ENCODE results near the gene IL6.
"Not testable (repeated sequence)": the region's sequence is repeated elsewhere in the genome, so short reads cannot be mapped to it uniquely, and the experiment has no call there.

Gene IL6

GRCh38 chr7:22697876-22698606, 29.0 kb upstream of the IL6 start:
- no peak overlapping the region for H3K4me3 ChIP-seq (ENCODE audit: low read depth, low read length)
- TF ChIP-seq, protein P1, sequence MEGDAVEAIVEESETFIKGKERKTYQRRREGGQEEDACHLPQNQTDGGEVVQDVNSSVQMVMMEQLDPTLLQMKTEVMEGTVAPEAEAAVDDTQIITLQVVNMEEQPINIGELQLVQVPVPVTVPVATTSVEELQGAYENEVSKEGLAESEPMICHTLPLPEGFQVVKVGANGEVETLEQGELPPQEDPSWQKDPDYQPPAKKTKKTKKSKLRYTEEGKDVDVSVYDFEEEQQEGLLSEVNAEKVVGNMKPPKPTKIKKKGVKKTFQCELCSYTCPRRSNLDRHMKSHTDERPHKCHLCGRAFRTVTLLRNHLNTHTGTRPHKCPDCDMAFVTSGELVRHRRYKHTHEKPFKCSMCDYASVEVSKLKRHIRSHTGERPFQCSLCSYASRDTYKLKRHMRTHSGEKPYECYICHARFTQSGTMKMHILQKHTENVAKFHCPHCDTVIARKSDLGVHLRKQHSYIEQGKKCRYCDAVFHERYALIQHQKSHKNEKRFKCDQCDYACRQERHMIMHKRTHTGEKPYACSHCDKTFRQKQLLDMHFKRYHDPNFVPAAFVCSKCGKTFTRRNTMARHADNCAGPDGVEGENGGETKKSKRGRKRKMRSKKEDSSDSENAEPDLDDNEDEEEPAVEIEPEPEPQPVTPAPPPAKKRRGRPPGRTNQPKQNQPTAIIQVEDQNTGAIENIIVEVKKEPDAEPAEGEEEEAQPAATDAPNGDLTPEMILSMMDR (IDR thresholded peaks at IDR 0.05; ENCODE audit: low read depth, low read length, missing control alignments) = no peak
- DNase-seq (ENCODE audit: low read depth) = peak; percentile 31

- TF ChIP-seq, protein P1 (IDR thresholded peaks at IDR 0.05; ENCODE audit: low read depth, low read length, missing control alignments) = no peak
- no peak for DNase-seq (ENCODE audit: low read depth)
- no peak overlapping the region for H3K4me3 ChIP-seq (ENCODE audit: low read depth, low read length)
Observed at GRCh38 chr7:22698767-22699166, 28.2 kb upstream of the IL6 start.

- H3K4me3 ChIP-seq (ENCODE audit: low read depth, low read length) = no peak overlapping the region
- TF ChIP-seq, protein P1 (IDR thresholded peaks at IDR 0.05; ENCODE audit: low read depth, low read length, missing control alignments) = no peak
- DNase-seq (ENCODE audit: low read depth) = no peak
Observed at GRCh38 chr7:22700559-22701002, 26.4 kb upstream of the IL6 start.

DNA sequence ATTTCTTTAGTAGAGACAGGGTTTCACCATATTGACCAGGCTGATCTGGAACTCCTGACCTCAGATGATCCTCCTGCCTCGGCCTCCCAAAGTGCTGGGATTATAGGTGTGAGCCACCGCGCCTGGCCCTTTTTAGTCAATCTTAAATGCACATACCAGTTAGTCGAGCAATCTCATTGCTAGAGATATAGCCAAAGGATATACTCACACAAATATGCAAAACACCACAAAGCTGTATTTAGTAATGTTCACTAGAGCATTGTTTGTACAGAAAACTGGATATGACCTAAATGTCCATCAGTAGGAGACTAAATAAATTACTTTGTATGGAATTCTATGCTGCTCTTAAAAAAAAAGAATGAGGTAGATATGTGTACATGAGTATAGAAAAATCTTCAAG, 24.5 kb upstream of the IL6 start:
- no peak for DNase-seq (ENCODE audit: low read depth)
- no peak overlapping the region for H3K4me3 ChIP-seq (ENCODE audit: low read depth, low read length)
- TF ChIP-seq, protein P1 (IDR thresholded peaks at IDR 0.05; ENCODE audit: low read depth, low read length, missing control alignments) = no peak

GRCh38 chr7:22703107-22703855, 23.7 kb upstream of the IL6 start:
- not testable (repeated sequence) for H3K4me3 ChIP-seq (ENCODE audit: low read depth, low read length); DNase-seq (ENCODE audit: low read depth)

GRCh38 chr7:22703978-22704610, 22.9 kb upstream of the IL6 start:
- not testable (repeated sequence) for DNase-seq (ENCODE audit: low read depth); H3K4me3 ChIP-seq (ENCODE audit: low read depth, low read length)

GRCh38 chr7:22704722-22705121, 22.3 kb upstream of the IL6 start:
- not testable (repeated sequence) for H3K4me3 ChIP-seq (ENCODE audit: low read depth, low read length)

DNA sequence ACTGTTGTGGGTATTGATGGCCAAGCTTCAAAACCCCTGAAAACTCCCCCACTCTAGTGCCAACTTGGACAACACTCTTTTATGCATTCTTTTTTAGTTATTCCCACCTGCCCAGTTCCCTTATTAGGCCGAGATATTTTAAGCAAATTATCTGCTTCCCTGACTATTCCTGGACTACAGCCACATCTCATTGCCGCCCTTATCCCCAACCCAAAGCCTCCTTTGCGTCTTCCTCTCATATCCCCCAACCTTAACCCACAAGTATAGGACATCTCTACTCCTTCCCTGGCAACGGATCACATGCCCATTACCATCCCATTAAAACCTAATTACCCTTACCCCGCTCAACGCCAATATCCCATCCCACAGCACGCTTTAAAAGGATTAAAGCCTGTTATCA, 21.1 kb upstream of the IL6 start:
- H3K4me3 ChIP-seq (ENCODE audit: low read depth, low read length) = not testable (repeated sequence)

More at GRCh38 chr7:22704722-22705121, 22.3 kb upstream of the IL6 start:
- not testable (repeated sequence) for DNase-seq (ENCODE audit: low read depth)

GRCh38 chr7:22707026-22707691, 19.8 kb upstream of the IL6 start:
- not testable (repeated sequence) for H3K4me3 ChIP-seq (ENCODE audit: low read depth, low read length); DNase-seq (ENCODE audit: low read depth)

More for the DNA sequence above, 21.1 kb upstream of the IL6 start:
- DNase-seq (ENCODE audit: low read depth) = not testable (repeated sequence)

DNA sequence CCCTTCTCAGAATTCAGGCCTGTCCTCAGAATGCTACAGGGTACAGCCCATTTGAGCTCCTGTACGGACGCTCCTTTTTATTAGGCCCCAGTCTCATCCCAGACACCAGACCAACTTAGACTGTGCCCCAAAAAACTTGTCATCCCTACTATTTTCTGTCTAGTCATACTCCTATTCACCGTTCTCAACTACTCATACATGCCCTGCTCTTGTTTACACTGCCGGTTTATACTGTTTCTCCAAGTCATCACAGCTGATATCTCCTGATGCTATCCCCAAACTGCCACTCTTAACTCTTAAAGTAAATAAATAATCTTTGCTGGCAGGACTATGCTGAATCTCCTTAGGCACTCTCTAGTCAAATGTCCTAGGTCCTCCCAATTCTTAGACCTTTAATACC, 18.8 kb upstream of the IL6 start:
- not testable (repeated sequence) for H3K4me3 ChIP-seq (ENCODE audit: low read depth, low read length); DNase-seq (ENCODE audit: low read depth)

DNA sequence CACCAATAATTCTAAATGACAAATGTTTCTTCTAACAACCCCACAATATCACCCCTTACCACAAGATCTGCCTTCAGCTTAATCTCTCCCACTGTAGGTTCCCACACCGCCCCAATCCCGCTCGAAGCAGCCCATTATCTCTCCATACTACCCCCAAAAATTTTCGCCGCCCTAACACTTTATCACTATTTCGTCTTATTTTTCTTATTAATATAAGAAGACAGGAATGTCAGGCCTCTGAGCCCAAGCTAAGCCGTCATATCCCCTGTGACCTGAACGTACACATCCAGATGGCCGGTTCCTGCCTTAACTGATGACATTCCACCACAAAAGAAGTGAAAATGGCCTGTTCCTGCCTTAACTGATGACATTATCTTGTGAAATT, 18.3 kb upstream of the IL6 start:
- not testable (repeated sequence) for H3K4me3 ChIP-seq (ENCODE audit: low read depth, low read length); DNase-seq (ENCODE audit: low read depth)

- not testable (repeated sequence) for H3K4me3 ChIP-seq (ENCODE audit: low read depth, low read length); DNase-seq (ENCODE audit: low read depth)
Observed at GRCh38 chr7:22709062-22709829, 17.8 kb upstream of the IL6 start.
